HEK293 (cell line): ENCODE measurements around the gene HMG20B.

Experiments
- CTCF ChIA-PET: fragments of 350-600 bp; formaldehyde crosslinking; extraction: SDS; loops from one replicate; lab custom pipeline; 2021; ENCODE audit warnings: antibody characterized with exemption; lab: Yijun Ruan, JAX
- POLR2A ChIA-PET: fragments of 300-600 bp; formaldehyde crosslinking; extraction: SDS; loops from one replicate; lab custom pipeline; 2020; ENCODE audit warnings: antibody characterized with exemption, inconsistent platforms; lab: Yijun Ruan, JAX
- H3K27ac ChIP-seq: fragments of 200-500 bp; sonication (Bioruptor generic); 2 replicates; pipeline ENCODE4 v1.5.1; 2014; ENCODE audit warnings: low read depth, low read length, control low read depth, inconsistent platforms; ENCODE audit errors: extremely low read depth
- H3K36me3 ChIP-seq, 2 experiments: fragments of 200-500 bp in 1 of 2; sonication (Bioruptor generic) in 1 of 2; 1 replicate in 1 of 2; 2 replicates in 1 of 2; pipeline ENCODE4 v1.5.1; 2014 to 2017; ENCODE audit warnings: inconsistent platforms in 2 of 2, low read length in 2 of 2; ENCODE audit not compliant: control insufficient read depth in 2 of 2, insufficient read depth in 1 of 2
- H3K4me1 ChIP-seq: fragments of 200-500 bp; sonication (Bioruptor generic); 2 replicates; pipeline ENCODE4 v1.5.1; 2014; ENCODE audit warnings: mild to moderate bottlenecking, low read length, inconsistent platforms; ENCODE audit not compliant: control insufficient read depth, insufficient read depth
- H3K4me3 ChIP-seq: 2 replicates; pipeline ENCODE4 v1.5.1; 2011; ENCODE audit warnings: low read depth, mild to moderate bottlenecking, control low read depth, low read length, moderate library complexity
- H3K9me3 ChIP-seq: fragments of 200-500 bp; sonication (Bioruptor generic); 2 replicates; pipeline ENCODE4 v1.5.1; 2014; ENCODE audit warnings: low read depth, low read length, inconsistent platforms; ENCODE audit not compliant: control insufficient read depth, insufficient read depth
- GLIS2 ChIP-seq: fragments of 450-650 bp; formaldehyde crosslinking; IDR thresholded peaks from 2 replicates; pipeline ENCODE4 v1.5.1; 2016; ENCODE audit warnings: missing biosample characterization, missing genetic modification characterization
- IKZF3 ChIP-seq: fragments of 450-650 bp; IDR thresholded peaks from 2 replicates; pipeline ENCODE4 v1.5.0; 2018; ENCODE audit warnings: missing biosample characterization, mild to moderate bottlenecking, missing genetic modification characterization, moderate library complexity
- KLF8 ChIP-seq: fragments of 450-650 bp; formaldehyde crosslinking; IDR thresholded peaks from 2 replicates; pipeline ENCODE4 v1.5.1; 2016; ENCODE audit warnings: missing biosample characterization, missing genetic modification characterization
- MEIS1 ChIP-seq: sonication (generic); formaldehyde crosslinking; IDR thresholded peaks from 2 replicates; pipeline ENCODE4 v1.8.1; 2022; ENCODE audit warnings: missing genetic modification reagents, mild to moderate bottlenecking, borderline replicate concordance
- MZF1 ChIP-seq: fragments of 450-650 bp; formaldehyde crosslinking; IDR thresholded peaks from 2 replicates; pipeline ENCODE4 v1.5.1; 2017; ENCODE audit warnings: missing biosample characterization, missing genetic modification characterization, borderline replicate concordance
- PRDM1 ChIP-seq: fragments of 450-650 bp; formaldehyde crosslinking; IDR thresholded peaks from 2 replicates; pipeline ENCODE4; 2016; ENCODE audit warnings: missing biosample characterization, missing genetic modification characterization
- SETDB1 ChIP-seq: IDR thresholded peaks from one replicate; pipeline ENCODE4 v1.6.1; 2017; ENCODE audit warnings: mild to moderate bottlenecking, low read length, moderate library complexity, mixed read lengths; ENCODE audit not compliant: insufficient read length
- SP2 ChIP-seq: fragments of 450-650 bp; formaldehyde crosslinking; IDR thresholded peaks from 2 replicates; pipeline ENCODE4 v1.5.1; 2016; ENCODE audit warnings: missing biosample characterization, missing genetic modification characterization
- ZNF157 ChIP-seq: fragments of 450-650 bp; formaldehyde crosslinking; IDR thresholded peaks from 2 replicates; pipeline ENCODE4 v1.5.1; 2016; ENCODE audit warnings: missing biosample characterization, missing genetic modification characterization
- ZNF202 ChIP-seq: fragments of 450-650 bp; formaldehyde crosslinking; IDR thresholded peaks from 2 replicates; pipeline ENCODE4 v1.5.1; 2016; ENCODE audit warnings: missing biosample characterization, missing genetic modification characterization, borderline replicate concordance
- ZNF292 ChIP-seq: fragments of 450-650 bp; formaldehyde crosslinking; IDR thresholded peaks from 2 replicates; pipeline ENCODE4 v1.5.1; 2016; ENCODE audit warnings: low read depth, missing biosample characterization, missing genetic modification characterization, borderline replicate concordance
- ZNF404 ChIP-seq: fragments of 450-650 bp; formaldehyde crosslinking; IDR thresholded peaks from 2 replicates; pipeline ENCODE4 v1.5.1; 2017; ENCODE audit warnings: missing biosample characterization, missing genetic modification characterization
- ZNF423 ChIP-seq: fragments of 450-650 bp; formaldehyde crosslinking; IDR thresholded peaks from 2 replicates; pipeline ENCODE4 v1.5.1; 2016; ENCODE audit warnings: missing biosample characterization, missing genetic modification characterization
- ZNF426 ChIP-seq: fragments of 450-650 bp; formaldehyde crosslinking; IDR thresholded peaks from 2 replicates; pipeline ENCODE4 v1.5.1; 2017; ENCODE audit warnings: missing biosample characterization, missing genetic modification characterization, mild to moderate bottlenecking, inconsistent platforms, moderate library complexity
- ZNF623 ChIP-seq: fragments of 450-650 bp; formaldehyde crosslinking; IDR thresholded peaks from 2 replicates; pipeline ENCODE4 v1.5.1; 2016; ENCODE audit warnings: missing biosample characterization, missing genetic modification characterization
- ZNF664 ChIP-seq: fragments of 450-650 bp; formaldehyde crosslinking; IDR thresholded peaks from 2 replicates; pipeline ENCODE4 v1.5.1; 2016; ENCODE audit warnings: missing biosample characterization, missing genetic modification characterization
- TF ChIP-seq, protein P1 (sequence below): fragments of 450-650 bp; formaldehyde crosslinking; IDR thresholded peaks from 2 replicates; pipeline ENCODE4 v1.5.1; 2017; ENCODE audit warnings: missing biosample characterization, missing genetic modification characterization
- TF ChIP-seq, protein P2 (sequence below): fragments of 450-650 bp; formaldehyde crosslinking; IDR thresholded peaks from 2 replicates; pipeline ENCODE4 v1.5.1; 2016; ENCODE audit warnings: missing biosample characterization, missing genetic modification characterization

The HMG20B gene

DNA sequence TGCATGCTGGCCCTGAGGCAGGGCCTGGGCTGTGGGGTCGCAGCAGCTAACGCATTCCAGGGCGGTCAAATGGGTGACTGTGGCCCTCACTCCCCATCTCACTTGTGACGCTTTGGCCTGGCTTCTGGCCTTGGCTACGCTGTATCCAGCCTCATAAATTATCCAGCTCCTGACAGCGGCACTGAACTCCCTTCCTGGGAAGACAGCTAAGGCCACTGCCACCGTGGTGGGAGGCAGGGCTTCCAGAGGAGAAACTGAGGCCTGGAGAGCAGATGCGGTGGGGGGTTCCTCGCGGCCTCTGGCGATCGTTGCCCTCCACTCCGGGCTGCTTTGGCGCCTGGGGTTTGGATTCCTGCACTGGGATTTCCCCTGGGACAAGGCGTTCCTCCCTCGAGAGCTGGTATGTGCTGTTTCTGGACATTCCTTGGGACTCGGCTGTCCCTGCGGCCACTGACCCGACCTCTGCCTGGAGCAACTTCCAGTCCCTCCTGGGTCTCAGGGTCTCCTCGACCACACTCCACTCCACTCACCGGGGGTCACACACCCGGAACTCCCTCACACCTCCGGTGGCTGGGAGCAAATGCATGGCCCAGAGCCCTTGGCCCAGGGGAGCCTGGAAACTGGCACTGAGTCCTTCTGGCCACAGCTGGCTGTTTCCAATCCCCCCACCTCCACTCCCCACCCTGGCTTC lies 30.5 kb downstream of the HMG20B start:
- no peaks in the 10 kb centered on the region for H3K9me3 ChIP-seq
- H3K36me3 ChIP-seq: no peaks in the 10 kb centered on the region; a peak in 1 of 3 replicates
- no peak overlapping the region for H3K27ac ChIP-seq
- TF ChIP-seq IKZF3 (tag by site-specific recombination) (no peak), ZNF426 (no peak), KLF8 (tag by site-specific recombination) (peak; percentile 12; the same call in 1 of the 2 replicates), ZNF664 (no peak), ZNF623 (tag by site-specific recombination) (peak; percentile 28; the same call in 1 of the 2 replicates)
- TF ChIP-seq, protein P1, sequence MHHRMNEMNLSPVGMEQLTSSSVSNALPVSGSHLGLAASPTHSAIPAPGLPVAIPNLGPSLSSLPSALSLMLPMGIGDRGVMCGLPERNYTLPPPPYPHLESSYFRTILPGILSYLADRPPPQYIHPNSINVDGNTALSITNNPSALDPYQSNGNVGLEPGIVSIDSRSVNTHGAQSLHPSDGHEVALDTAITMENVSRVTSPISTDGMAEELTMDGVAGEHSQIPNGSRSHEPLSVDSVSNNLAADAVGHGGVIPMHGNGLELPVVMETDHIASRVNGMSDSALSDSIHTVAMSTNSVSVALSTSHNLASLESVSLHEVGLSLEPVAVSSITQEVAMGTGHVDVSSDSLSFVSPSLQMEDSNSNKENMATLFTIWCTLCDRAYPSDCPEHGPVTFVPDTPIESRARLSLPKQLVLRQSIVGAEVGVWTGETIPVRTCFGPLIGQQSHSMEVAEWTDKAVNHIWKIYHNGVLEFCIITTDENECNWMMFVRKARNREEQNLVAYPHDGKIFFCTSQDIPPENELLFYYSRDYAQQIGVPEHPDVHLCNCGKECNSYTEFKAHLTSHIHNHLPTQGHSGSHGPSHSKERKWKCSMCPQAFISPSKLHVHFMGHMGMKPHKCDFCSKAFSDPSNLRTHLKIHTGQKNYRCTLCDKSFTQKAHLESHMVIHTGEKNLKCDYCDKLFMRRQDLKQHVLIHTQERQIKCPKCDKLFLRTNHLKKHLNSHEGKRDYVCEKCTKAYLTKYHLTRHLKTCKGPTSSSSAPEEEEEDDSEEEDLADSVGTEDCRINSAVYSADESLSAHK (tag by site-specific recombination): peak; percentile 100
- peaks cover 3% of the 10 kb centered on the region; the same call in 1 of the 2 replicates for H3K4me1 ChIP-seq
- H3K4me3 ChIP-seq: no peak overlapping the region
- POLR2A ChIA-PET: no interaction called here
- CTCF ChIA-PET: interaction anchor here (0.6 kb wide), 1 partner anchor 14 kb away, joined by 3 read pairs; no protein-coding TSS in a partner anchor

DNA sequence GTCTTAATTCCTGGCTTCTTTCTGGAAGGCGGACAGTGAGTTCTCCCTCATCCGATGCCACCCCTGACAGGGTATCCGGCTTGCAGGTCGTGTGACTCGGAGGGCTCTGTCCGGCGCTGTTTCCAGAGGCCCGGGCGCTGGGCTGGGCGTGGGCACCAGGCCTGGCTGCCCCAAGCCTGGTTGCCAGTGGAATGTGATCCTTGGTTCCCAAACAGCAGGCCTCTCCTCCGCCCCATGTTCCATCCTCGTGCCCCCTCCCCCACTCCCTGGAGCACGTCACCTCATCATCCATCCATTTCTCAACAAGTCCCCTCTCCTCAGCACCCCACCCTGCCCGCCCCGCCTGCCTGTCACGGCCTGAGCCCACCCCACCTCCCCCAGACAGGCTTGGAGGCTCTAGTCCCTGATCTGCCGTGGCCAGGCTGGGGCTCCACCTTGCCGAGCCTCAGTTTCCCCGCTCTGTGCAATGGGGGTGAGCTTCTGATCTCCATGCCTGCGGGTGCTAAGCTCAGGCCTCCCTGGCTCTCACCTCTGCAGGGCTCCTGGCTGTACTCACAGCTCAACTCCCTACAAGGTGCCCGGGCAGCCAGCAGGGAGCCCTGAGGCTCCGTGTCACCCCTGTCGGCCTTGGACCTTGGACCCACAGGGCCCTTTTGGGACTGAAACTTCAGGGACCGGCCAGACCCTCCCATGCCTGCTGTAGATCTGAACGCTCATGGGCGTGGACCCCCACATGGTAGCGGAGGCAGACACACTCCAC lies 31.7 kb downstream of the HMG20B start:
- H3K4me1 ChIP-seq: peaks cover 3% of the 10 kb centered on the region; the same call in 1 of the 2 replicates
- ChIA-PET CTCF (interaction anchor here (0.6 kb wide), 1 partner anchor 15 kb away, joined by 3 read pairs; no protein-coding TSS in a partner anchor), POLR2A (no interaction called here)
- no peak for TF ChIP-seq ZNF423 (tag by site-specific recombination)
- TF ChIP-seq, protein P2, sequence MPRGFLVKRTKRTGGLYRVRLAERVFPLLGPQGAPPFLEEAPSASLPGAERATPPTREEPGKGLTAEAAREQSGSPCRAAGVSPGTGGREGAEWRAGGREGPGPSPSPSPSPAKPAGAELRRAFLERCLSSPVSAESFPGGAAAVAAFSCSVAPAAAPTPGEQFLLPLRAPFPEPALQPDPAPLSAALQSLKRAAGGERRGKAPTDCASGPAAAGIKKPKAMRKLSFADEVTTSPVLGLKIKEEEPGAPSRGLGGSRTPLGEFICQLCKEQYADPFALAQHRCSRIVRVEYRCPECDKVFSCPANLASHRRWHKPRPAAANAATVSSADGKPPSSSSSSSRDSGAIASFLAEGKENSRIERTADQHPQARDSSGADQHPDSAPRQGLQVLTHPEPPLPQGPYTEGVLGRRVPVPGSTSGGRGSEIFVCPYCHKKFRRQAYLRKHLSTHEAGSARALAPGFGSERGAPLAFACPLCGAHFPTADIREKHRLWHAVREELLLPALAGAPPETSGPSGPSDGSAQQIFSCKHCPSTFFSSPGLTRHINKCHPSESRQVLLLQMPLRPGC (tag by site-specific recombination): no peak
- TF ChIP-seq ZNF157 (tag by site-specific recombination): no peak
- TF ChIP-seq MEIS1 (CRISPR knock-in tag): no peak
- TF ChIP-seq SETDB1: no peak
- no peak for TF ChIP-seq ZNF202
- no peak for TF ChIP-seq MZF1 (tag by site-specific recombination)
- no peak for TF ChIP-seq PRDM1 (tag by site-specific recombination)
- TF ChIP-seq ZNF292 (tag by site-specific recombination): no peak
- H3K9me3 ChIP-seq: no peaks in the 10 kb centered on the region
- no peak overlapping the region for H3K27ac ChIP-seq
- H3K4me3 ChIP-seq: no peak overlapping the region
- no peaks in the 10 kb centered on the region; a peak in 1 of 3 replicates for H3K36me3 ChIP-seq

- H3K4me1 ChIP-seq: peaks cover 3% of the 10 kb centered on the region; the same call in 1 of the 2 replicates
- H3K9me3 ChIP-seq: no peaks in the 10 kb centered on the region
- no peak overlapping the region for H3K27ac ChIP-seq
- H3K4me3 ChIP-seq: no peak overlapping the region
- H3K36me3 ChIP-seq: peaks cover 0 to 2% of the 10 kb centered on the region in 2 experiments; a peak in 2 of 3 replicates
- ChIA-PET CTCF (no interaction called here), POLR2A (no interaction called here)
- no peak for TF ChIP-seq ZNF404
- peak; percentile 21; the same call in 1 of the 2 replicates for TF ChIP-seq SP2 (tag by site-specific recombination)
- peak; percentile 50; the same call in 1 of the 2 replicates for TF ChIP-seq GLIS2 (tag by site-specific recombination)
These were observed 32.2 kb downstream of the HMG20B start for GRCh38 chr19:3604987-3605343.
